Measurements from ENCODE around the gene RTKN.

Gene RTKN

GRCh38 chr2:74392449-74392743, 49.3 kb downstream of the RTKN start:
- FAIRE-seq (no peak), DNase-seq (ENCODE audit: insufficient read length, low spot score) (no peak)
- TF ChIP-seq, protein P1, sequence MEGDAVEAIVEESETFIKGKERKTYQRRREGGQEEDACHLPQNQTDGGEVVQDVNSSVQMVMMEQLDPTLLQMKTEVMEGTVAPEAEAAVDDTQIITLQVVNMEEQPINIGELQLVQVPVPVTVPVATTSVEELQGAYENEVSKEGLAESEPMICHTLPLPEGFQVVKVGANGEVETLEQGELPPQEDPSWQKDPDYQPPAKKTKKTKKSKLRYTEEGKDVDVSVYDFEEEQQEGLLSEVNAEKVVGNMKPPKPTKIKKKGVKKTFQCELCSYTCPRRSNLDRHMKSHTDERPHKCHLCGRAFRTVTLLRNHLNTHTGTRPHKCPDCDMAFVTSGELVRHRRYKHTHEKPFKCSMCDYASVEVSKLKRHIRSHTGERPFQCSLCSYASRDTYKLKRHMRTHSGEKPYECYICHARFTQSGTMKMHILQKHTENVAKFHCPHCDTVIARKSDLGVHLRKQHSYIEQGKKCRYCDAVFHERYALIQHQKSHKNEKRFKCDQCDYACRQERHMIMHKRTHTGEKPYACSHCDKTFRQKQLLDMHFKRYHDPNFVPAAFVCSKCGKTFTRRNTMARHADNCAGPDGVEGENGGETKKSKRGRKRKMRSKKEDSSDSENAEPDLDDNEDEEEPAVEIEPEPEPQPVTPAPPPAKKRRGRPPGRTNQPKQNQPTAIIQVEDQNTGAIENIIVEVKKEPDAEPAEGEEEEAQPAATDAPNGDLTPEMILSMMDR (IDR thresholded peaks at IDR 0.05; ENCODE audit: insufficient read depth, missing control alignments), result no peak

GRCh38 chr2:74391580-74392448, 49.9 kb downstream of the RTKN start:
- peak; percentile 70 for DNase-seq (ENCODE audit: insufficient read length, low spot score)
- peak; percentile 21 for FAIRE-seq
- TF ChIP-seq, protein P1 (IDR thresholded peaks at IDR 0.05; ENCODE audit: insufficient read depth, missing control alignments), result peak; percentile 99

DNA sequence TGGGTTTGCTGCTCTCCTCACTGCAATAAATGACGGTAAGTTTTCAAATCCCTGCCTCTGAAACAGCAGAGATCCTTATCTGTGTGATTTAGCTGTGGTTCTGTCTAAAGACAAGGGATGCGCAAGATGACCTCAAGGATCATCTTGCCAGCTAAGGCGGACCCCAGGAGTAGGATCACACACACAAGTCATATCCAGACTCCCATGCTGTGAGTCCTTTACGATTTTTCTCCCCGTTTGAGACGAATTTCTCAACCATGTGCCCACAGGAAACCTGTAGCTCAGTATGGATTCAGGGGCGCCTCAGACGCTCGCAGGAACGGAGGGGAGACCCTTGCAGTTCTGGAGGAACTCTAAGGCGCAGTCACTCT, 50.5 kb downstream of the RTKN start:
- FAIRE-seq (no peak), DNase-seq (ENCODE audit: insufficient read length, low spot score) (no peak)
- TF ChIP-seq, protein P1 (IDR thresholded peaks at IDR 0.05; ENCODE audit: insufficient read depth, missing control alignments), result no peak

DNA sequence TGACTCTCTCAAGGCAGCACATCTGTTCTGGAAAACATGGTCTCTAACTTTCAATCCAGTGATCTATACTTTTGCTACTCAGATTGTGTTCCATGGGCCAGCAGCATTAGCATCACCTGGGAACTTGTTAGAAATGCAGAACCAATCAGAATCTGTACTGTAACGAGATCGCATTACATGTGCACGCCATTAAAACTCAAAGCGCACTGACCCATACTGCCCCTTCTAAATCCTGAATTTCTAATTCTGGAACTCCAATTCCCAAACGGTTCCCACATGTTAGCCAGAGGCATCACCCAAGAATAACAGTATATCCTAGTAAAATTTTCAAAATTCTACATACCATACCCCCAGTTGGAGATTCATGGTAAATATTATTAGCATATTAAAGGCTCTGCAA, 51.1 kb downstream of the RTKN start:
- TF ChIP-seq, protein P1 (IDR thresholded peaks at IDR 0.05; ENCODE audit: insufficient read depth, missing control alignments), result no peak
- DNase-seq (ENCODE audit: insufficient read length, low spot score), result no peak
- no peak for FAIRE-seq

- FAIRE-seq, result no peak
- TF ChIP-seq, protein P1 (IDR thresholded peaks at IDR 0.05; ENCODE audit: insufficient read depth, missing control alignments), result no peak
- no peak for DNase-seq (ENCODE audit: insufficient read length, low spot score)
Measured at GRCh38 chr2:74387346-74387745, 54.4 kb downstream of the RTKN start.

GRCh38 chr2:74385396-74385795, 56.3 kb downstream of the RTKN start:
- no peak for DNase-seq (ENCODE audit: insufficient read length, low spot score)
- FAIRE-seq, result no peak
- TF ChIP-seq, protein P1 (IDR thresholded peaks at IDR 0.05; ENCODE audit: insufficient read depth, missing control alignments), result no peak

GRCh38 chr2:74384051-74384450, 57.7 kb downstream of the RTKN start:
- DNase-seq (ENCODE audit: insufficient read length, low spot score) (no peak), FAIRE-seq (no peak)
- TF ChIP-seq, protein P1 (IDR thresholded peaks at IDR 0.05; ENCODE audit: insufficient read depth, missing control alignments), result no peak
